Thoracic aorta (tissue), 2 donors: ENCODE measurements around the gene FKBP2. TPM values are rescaled to one million over a fixed set of nuclear protein-coding genes. Genes with fewer than 3 reads are reported as not detected.

Experiments used
- ATAC-seq: fragments of 150-250 bp; one replicate; pipeline ENCODE4 v1.8.0; 2017; ENCODE audit warnings: low read depth; ENCODE audit not compliant: insufficient number of reproducible peaks, low FRiP score
- DNase-seq: peaks from one replicate; pipeline ENCODE4 v3.0.0-alpha.2; 2020; ENCODE audit warnings: low spot score
- H3K27ac ChIP-seq, 2 donors: fragments of 200-600 bp; sonication (generic); 1 replicate in 1 of 2; 2 replicates in 1 of 2; pipeline ENCODE4 v1.5.1; 2016; ENCODE audit warnings: mild to moderate bottlenecking in 2 of 2, moderate library complexity in 2 of 2
- H3K27me3 ChIP-seq: fragments of 200-600 bp; sonication (generic); replicated peaks from 2 replicates; pipeline ENCODE4 v1.6.0; 2016; ENCODE audit warnings: mild to moderate bottlenecking; ENCODE audit not compliant: insufficient read depth
- H3K36me3 ChIP-seq: fragments of 200-600 bp; sonication (generic); one replicate; pipeline ENCODE4 v1.5.1; 2016
- H3K4me1 ChIP-seq, 2 donors: fragments of 200-600 bp; sonication (generic); 1 replicate in 1 of 2; 2 replicates in 1 of 2; pipeline versions ENCODE4 v1.5.1 to v1.6.0; 2016; ENCODE audit warnings: low read depth in 2 of 2, mild to moderate bottlenecking in 1 of 2; ENCODE audit not compliant: control insufficient read depth in 1 of 2
- H3K4me3 ChIP-seq: fragments of 200-600 bp; sonication (generic); 2 replicates; pipeline ENCODE4 v1.5.1; 2016; ENCODE audit warnings: mild to moderate bottlenecking
- H3K9me3 ChIP-seq: fragments of 200-600 bp; sonication (generic); 2 replicates; pipeline ENCODE4 v1.5.1; 2016
- total RNA-seq, 2 donors: library from RNA; depleted of rRNA; stranded (reverse); fragments of >200 nt; gene quantifications; one replicate each; pipeline versions ENCODE4 v1.1.0 to v1.2.3, GENCODE V29; 2016
- TF ChIP-seq, protein P1 (sequence below): fragments of 200-600 bp; sonication (generic); IDR thresholded peaks from one replicate; pipeline ENCODE4 v1.5.1; 2019; ENCODE audit warnings: antibody characterized with exemption

Gene FKBP2
- total RNA-seq, 2 donors from 2014 or later: 51.7 to 53.0 TPM

DNA sequence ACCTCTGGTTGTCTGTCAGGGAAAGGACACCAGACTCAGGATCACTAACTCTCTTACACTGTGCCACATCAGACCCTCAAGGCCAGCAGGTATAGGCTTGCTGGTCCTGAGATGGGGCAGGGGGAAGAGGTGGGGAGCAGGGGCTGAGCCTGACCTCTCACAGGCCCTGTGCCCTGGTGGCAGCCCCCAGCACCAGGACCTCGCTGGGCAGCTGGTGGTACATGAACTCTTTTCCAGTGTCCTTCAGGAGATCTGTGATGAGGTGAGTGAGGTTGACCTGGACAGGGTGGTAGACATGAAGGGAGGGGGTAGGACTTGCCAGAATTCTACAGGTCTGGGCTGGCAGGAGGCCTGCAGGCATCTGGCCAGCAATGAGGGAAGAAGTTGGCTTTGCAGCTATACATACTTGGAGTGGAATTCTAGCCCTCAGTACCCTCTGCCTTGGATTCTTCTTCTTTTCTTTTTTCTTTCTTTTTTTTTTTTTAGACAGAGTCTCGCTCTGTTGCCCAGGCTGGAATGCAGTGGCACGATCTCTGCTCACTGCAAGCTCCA lies 13.4 kb upstream of the FKBP2 start:
- H3K9me3 ChIP-seq: no peaks in the 10 kb centered on the region
- H3K27ac ChIP-seq: peak overlapping the region; percentile 93
- no peaks in the 10 kb centered on the region for H3K36me3 ChIP-seq
- no peaks in the 10 kb centered on the region for H3K27me3 ChIP-seq
- DNase-seq (no peak), ATAC-seq (no peak)
- peak overlapping the region; percentile 96 for H3K4me3 ChIP-seq
- H3K4me1 ChIP-seq: peaks cover 18 to 60% of the 10 kb centered on the region in 2 donors
- TF ChIP-seq, protein P1, sequence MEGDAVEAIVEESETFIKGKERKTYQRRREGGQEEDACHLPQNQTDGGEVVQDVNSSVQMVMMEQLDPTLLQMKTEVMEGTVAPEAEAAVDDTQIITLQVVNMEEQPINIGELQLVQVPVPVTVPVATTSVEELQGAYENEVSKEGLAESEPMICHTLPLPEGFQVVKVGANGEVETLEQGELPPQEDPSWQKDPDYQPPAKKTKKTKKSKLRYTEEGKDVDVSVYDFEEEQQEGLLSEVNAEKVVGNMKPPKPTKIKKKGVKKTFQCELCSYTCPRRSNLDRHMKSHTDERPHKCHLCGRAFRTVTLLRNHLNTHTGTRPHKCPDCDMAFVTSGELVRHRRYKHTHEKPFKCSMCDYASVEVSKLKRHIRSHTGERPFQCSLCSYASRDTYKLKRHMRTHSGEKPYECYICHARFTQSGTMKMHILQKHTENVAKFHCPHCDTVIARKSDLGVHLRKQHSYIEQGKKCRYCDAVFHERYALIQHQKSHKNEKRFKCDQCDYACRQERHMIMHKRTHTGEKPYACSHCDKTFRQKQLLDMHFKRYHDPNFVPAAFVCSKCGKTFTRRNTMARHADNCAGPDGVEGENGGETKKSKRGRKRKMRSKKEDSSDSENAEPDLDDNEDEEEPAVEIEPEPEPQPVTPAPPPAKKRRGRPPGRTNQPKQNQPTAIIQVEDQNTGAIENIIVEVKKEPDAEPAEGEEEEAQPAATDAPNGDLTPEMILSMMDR: no peak

DNA sequence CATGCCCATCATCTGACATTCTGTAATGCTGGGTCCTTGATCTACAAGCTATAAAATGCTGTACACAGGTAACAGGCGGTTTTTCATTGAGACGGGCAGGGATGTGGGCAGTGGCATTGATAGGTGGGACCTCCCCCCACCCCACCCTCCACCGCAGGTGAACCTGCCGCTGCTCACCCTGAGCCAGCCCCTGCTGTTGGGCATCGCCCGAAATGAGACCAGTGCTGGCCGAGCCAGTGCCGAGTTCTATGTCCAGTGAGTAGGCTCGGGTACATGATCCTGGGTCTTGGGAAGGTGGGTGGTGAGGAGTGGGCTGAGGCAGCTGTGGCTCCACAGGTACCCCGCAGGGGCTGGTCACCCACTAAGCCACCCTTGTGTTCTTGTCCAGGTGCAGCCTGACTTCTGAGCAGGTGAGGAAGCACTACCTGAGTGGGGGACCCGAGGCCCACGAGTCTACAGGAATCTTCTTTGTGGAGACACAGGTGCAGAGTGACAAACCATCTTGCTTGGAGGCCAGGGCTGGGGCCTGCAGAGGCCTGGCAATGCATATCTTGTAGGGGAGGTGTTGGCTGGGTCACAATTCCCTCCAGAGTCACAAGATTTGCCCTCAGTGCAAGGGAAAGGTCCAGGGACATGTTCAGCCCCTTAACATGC lies 11.7 kb upstream of the FKBP2 start:
- Histone ChIP-seq H3K4me3 (peak overlapping the region; percentile 85), H3K36me3 (no peaks in the 10 kb centered on the region), H3K9me3 (no peaks in the 10 kb centered on the region), H3K27ac (peak overlapping the region; percentile 88 to 90), H3K4me1 (peaks cover 26 to 76% of the 10 kb centered on the region in 2 donors), H3K27me3 (no peaks in the 10 kb centered on the region)
- ATAC-seq (no peak), DNase-seq (no peak)
- TF ChIP-seq, protein P1: no peak

DNA sequence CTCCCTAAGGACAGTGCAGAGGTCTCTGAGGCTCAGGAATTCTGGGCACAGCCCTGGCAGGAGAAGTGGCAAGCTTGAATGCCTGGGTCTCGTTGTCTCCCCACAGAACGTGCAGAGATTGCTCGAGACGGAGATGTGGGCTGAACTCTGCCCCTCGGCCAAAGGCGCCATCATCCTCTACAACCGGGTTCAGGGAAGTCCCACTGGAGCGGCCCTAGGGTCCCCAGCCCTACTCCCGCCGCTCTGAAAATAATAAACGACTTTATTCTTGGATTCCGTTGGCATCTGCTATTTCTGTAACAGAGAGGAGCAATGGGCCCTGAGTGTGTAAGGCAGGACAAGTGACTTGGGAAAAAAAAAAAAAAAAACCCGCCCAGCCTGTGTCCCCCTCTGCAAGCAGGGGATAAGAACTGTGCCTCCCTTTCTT lies 11.1 kb upstream of the FKBP2 start:
- DNase-seq: no peak
- ATAC-seq: no peak
- peak overlapping the region; percentile 88 to 90 for H3K27ac ChIP-seq
- H3K36me3 ChIP-seq: no peaks in the 10 kb centered on the region
- TF ChIP-seq, protein P1: no peak
- H3K27me3 ChIP-seq: no peaks in the 10 kb centered on the region
- H3K4me3 ChIP-seq: peak overlapping the region; percentile 85
- peaks cover 26 to 74% of the 10 kb centered on the region in 2 donors for H3K4me1 ChIP-seq
- no peaks in the 10 kb centered on the region for H3K9me3 ChIP-seq

DNA sequence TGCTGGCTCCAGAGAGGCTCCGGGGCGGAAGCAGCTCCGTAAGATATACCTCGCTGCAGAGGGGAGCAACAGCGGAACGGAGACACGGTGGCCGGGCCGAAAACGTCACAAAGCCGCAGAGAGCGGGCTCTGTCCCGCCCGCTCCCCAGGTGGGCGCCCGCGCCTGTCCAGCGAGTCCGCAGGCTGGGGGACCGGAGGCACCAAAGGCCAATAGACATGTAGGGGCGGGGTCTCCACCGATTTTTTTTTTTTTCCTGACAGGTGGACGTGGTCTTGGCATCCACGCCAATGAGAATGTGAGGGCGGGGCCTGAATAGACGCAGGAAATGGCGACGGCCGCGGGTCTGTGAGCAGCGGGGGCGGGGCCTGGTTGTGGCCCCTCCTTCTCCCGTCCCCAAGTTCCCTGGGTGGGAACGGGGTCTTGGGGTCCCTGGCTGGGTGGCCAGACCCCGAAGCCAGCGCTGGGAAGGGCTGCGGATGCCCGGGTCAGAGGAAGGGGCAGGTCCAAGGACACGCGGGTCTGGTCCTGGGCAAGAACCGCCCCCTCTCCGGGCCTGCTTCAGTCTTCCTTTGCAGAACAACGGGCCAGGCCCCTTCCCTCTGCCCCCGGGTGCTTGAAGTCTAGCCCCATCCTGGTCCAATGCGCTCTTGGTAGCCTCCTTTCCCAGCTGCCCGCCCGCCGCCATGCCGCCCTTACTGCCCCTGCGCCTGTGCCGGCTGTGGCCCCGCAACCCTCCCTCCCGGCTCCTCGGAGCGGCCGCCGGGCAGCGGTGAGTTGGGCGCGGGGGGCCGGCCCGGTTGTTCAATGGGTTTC lies 10.5 kb upstream of the FKBP2 start, which contains the start of gene DNAJC4:
TSS of gene DNAJC4 (plus strand) at position 378 of the 814 bp plus-strand sequence. CDS start at position 685, 307 bp downstream.
- Histone ChIP-seq H3K4me1 (peaks cover 29 to 73% of the 10 kb centered on the region in 2 donors), H3K36me3 (no peaks in the 10 kb centered on the region), H3K27ac (peak within 1 kb of the TSS; percentile 88 to 90), H3K27me3 (no peaks in the 10 kb centered on the region), H3K4me3 (peak within 1 kb of the TSS; percentile 85), H3K9me3 (no peaks in the 10 kb centered on the region)
- DNase-seq (peak; percentile 83), ATAC-seq (no peak)
- TF ChIP-seq, protein P1: no peak

DNA sequence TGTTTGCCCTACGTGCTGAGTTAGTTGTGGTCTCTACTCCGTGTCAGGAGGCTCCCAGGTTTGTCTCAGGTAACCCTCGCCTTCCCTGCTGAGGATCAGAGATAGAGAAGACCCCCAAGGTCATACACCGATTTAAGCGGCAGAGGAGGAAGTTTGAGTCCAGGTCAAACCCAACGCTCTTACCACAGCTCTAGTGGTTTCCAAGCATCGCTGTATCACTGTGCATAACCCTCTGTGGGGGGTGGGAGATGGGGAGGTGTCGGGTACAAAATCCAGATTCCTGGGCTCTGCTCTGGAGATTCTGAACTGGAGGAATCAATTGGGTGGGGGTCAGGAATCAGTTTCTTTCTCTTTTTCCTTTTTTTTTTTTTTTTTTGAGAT lies 9.9 kb upstream of the FKBP2 start:
- H3K36me3 ChIP-seq: no peaks in the 10 kb centered on the region
- ATAC-seq (no peak), DNase-seq (no peak)
- TF ChIP-seq, protein P1: no peak
- H3K4me3 ChIP-seq: peak overlapping the region; percentile 85
- no peaks in the 10 kb centered on the region for H3K9me3 ChIP-seq
- H3K27ac ChIP-seq: peak overlapping the region; percentile 88 to 90
- H3K4me1 ChIP-seq: peaks cover 35 to 75% of the 10 kb centered on the region in 2 donors
- no peaks in the 10 kb centered on the region for H3K27me3 ChIP-seq
